Transverse colon (tissue), 4 donors: ENCODE results near the gene PTPRZ1.

ENCODE experiments used
- CTCF ChIP-seq, 5 experiments: fragments of 200-600 bp in 3 of 5; fragments of 450-650 bp in 2 of 5; sonication (generic) in 3 of 5; IDR thresholded peaks; 1 replicate in 2 of 5; 2 replicates in 3 of 5; pipeline ENCODE4 v1.5.1; 2016 to 2017; ENCODE audit warnings: antibody characterized with exemption in 5 of 5, inconsistent platforms in 3 of 5, mild to moderate bottlenecking in 2 of 5, moderate library complexity in 1 of 5
- EP300 ChIP-seq: sonication (generic); formaldehyde crosslinking; IDR thresholded peaks from one replicate; pipeline ENCODE4 v1.6.1; 2017; ENCODE audit warnings: antibody characterized with exemption, low read depth
- POLR2A ChIP-seq: fragments of 450-650 bp; IDR thresholded peaks from one replicate; pipeline ENCODE4 v1.6.1; 2016; ENCODE audit warnings: antibody characterized with exemption, mild to moderate bottlenecking, moderate library complexity
- POLR2AphosphoS5 ChIP-seq, 3 donors: sonication (generic); formaldehyde crosslinking; IDR thresholded peaks; one replicate each; pipeline ENCODE4 v1.6.1; 2016; ENCODE audit warnings: antibody characterized with exemption in 3 of 3

GRCh38 chr7:122100021-122100420, 227.1 kb downstream of the PTPRZ1 start:
- TF ChIP-seq POLR2A (no peak), POLR2AphosphoS5 (IDR thresholded peaks at IDR 0.05) (no peak), CTCF (IDR thresholded peaks at IDR 0.05) (no peak), EP300 (no peak)
